NB4 (cell line): ENCODE data around the gene ZBTB7B.
"Not testable (repeated sequence)": the region's sequence is repeated elsewhere in the genome, so short reads cannot be mapped to it uniquely, and the experiment has no call there.

Experiments
- DNase-seq: peaks from one replicate; pipeline ENCODE4 v3.0.0; 2010; ENCODE audit warnings: low read depth
- H3K4me3 ChIP-seq: one replicate; pipeline ENCODE4 v1.5.1; 2011; ENCODE audit warnings: mild to moderate bottlenecking, low read depth, low read length, moderate library complexity
- MYC ChIP-seq: IDR thresholded peaks from 2 replicates; pipeline ENCODE4 v1.6.1; 2011; ENCODE audit warnings: low read depth, low read length
- POLR2A ChIP-seq: IDR thresholded peaks from 2 replicates; pipeline ENCODE4 v1.6.1; 2011; ENCODE audit warnings: mild to moderate bottlenecking; ENCODE audit not compliant: insufficient read length; ENCODE audit errors: extremely low read depth
- TF ChIP-seq, protein P1 (sequence below): IDR thresholded peaks from one replicate; pipeline ENCODE4 v1.5.1; 2012; ENCODE audit warnings: low read depth, low read length
- TF ChIP-seq, protein P2 (sequence below): IDR thresholded peaks from 2 replicates; pipeline ENCODE4 v1.6.1; 2011; ENCODE audit warnings: low read depth, low read length

The ZBTB7B gene

GRCh38 chr1:154994591-154994990 lies 8.0 kb upstream of the ZBTB7B start:
- DNase-seq, result no peak
- TF ChIP-seq, protein P1, sequence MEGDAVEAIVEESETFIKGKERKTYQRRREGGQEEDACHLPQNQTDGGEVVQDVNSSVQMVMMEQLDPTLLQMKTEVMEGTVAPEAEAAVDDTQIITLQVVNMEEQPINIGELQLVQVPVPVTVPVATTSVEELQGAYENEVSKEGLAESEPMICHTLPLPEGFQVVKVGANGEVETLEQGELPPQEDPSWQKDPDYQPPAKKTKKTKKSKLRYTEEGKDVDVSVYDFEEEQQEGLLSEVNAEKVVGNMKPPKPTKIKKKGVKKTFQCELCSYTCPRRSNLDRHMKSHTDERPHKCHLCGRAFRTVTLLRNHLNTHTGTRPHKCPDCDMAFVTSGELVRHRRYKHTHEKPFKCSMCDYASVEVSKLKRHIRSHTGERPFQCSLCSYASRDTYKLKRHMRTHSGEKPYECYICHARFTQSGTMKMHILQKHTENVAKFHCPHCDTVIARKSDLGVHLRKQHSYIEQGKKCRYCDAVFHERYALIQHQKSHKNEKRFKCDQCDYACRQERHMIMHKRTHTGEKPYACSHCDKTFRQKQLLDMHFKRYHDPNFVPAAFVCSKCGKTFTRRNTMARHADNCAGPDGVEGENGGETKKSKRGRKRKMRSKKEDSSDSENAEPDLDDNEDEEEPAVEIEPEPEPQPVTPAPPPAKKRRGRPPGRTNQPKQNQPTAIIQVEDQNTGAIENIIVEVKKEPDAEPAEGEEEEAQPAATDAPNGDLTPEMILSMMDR, result no peak
- TF ChIP-seq, protein P2, sequence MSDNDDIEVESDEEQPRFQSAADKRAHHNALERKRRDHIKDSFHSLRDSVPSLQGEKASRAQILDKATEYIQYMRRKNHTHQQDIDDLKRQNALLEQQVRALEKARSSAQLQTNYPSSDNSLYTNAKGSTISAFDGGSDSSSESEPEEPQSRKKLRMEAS, result no peak
- TF ChIP-seq MYC (no peak), POLR2A (no peak)
- no peak overlapping the region for H3K4me3 ChIP-seq

DNA sequence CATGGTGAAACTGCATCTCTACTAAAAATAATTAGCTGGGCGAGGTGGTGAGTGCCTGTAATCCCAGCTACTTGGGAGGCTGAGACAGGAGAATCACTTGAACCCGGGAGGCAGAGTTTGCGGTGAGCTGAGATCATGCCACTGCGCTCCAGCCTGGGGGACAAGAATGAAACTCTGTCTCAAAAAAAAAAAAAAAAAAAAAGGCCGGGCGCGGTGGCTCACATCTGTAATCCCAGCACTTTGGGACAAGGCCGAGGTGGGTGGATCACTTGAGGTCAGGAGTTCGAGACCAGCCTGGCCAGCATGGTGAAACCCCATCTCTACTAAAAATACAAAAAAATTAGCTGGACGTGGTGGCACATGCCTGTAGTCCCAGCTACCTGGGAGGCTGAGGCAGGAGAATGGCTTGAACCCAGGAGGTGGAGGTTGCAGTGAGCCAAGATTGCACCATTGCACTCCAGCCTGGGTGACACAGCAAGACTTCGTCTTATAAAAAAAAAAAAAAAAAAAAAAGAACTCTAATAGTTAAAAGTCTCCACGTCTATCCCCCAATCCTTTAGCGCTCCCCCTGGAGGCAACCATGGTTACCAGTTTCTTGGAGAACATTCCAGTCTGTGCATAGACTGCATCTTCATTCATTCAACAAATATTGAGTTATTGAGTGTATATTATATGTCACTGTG lies 7.2 kb upstream of the ZBTB7B start:
- peak; percentile 67 for DNase-seq
- TF ChIP-seq, protein P1, result peak; percentile 25
- H3K4me3 ChIP-seq, result not testable (repeated sequence)

DNA sequence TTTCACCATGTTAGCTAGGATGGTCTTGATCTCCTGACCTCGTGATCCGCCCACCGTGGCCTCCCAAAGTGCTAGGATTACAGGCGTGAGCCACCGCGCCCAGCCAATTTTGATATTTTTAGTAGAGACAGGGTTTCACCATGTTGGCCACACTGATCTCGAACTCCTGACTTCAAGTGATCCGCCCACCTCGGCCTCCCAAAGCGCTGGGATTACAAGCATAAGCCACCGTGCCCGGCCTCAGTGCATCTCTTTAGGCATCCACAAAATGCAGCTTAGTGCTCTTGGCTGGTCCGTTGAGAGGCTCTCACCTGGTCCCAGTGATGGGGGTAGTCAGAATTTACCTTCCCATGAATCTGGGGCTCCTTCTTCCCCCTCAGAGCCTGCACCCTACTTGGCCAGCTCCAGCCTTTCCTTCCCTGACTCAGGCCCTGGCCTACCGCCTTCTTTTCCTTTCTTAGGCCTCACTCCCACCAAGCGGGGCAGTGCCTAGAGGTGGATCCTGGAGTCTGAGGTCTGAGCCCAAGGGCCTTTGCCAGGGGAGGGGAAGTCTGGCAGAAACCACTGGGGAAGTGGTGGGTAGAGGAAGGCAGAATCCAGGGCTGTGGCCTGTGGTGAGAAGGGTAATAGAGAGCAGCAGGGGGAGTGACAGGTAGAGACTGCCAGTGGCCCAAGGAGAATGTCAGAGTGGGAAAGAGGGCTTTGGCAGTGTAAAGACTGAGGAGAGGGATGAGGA lies 5.5 kb upstream of the ZBTB7B start:
- TF ChIP-seq POLR2A, result no peak
- TF ChIP-seq MYC, result no peak
- TF ChIP-seq, protein P2, result no peak
- TF ChIP-seq, protein P1, result no peak
- DNase-seq, result peak; percentile 69
- H3K4me3 ChIP-seq, result no peak overlapping the region

DNA sequence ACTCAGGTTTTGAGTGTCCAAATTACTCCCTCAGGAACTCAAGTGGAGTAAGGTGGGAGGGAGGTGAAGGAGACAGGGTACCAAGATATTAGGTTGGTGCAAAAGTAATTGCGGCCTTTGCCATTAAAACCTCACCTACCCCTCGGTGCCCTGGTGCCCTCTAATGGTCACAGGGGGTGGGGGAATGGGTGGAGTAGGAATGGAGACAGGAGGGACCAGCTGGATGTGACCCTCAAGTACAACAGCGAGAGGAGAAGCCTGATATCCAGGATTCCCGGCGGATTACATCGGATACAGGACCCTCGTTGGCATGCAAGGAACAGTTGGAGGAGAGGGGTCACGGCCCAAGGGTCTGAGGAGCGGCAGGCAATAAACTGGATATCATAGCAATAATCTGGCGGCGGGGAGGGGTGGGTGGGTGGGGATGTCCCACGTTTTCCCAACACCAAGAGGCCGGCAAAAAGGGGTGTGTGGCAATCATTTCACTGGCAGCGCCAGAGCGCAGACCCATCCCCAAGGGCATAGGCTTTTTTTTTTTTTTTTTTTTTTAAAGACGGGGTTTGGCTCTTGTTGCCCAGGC lies 4.3 kb upstream of the ZBTB7B start:
- peak overlapping the region; percentile 50 for H3K4me3 ChIP-seq
- DNase-seq, result peak; percentile 32
- TF ChIP-seq POLR2A, result no peak
- TF ChIP-seq, protein P1, result peak; percentile 22
- TF ChIP-seq, protein P2, result no peak

DNA sequence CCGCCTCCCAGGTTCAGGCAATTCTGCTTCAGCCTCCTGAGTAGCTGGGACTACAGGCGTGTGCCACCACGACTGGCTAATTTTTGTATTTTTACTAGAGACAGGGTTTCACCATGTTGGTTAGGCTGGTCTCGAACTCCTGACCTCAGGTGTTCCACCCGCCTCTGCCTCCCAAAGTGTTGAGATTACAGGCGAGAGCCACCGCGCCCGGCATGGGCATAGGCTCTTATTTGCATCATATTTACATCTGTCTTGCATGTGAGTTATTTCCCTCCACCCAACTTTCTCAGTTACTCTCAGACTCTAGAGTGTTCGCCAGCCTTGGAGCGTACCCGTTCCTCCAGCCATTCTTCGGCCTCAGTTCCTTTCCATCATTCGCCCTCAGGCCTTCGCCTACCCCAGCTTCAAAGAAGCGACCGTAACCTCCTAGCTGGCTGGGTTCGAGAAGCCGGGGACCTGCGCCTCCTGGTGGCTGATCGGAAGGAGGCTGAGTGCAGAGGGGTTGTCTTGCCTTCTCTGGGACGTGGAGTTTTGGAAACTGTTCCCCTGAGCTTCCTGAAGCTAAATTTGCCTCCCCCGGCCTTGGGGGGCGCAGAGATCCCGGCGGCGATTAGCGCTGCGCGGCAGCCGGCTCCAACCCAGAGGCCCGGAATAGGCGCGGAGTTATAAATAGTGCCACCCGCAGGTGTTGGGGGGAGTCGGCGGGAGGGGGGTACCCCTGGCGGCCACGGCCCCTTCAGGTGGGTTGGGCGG lies 3.6 kb upstream of the ZBTB7B start:
- TF ChIP-seq POLR2A, result peak; percentile 36
- TF ChIP-seq, protein P2, result peak; percentile 6; the same call in 1 of the 2 replicates
- TF ChIP-seq MYC, result 0 out of 2 replicates have a peak, but pooled peaks have one; percentile 36
- TF ChIP-seq, protein P1, result peak; percentile 94
- DNase-seq, result peak; percentile 94
- peak overlapping the region; percentile 50 for H3K4me3 ChIP-seq
